Hepatocyte (in vitro differentiated cells): ENCODE results near the gene POFUT2. TPM values are rescaled to one million over a fixed set of nuclear protein-coding genes. Genes with fewer than 3 reads are reported as not detected.

Experiments used
- DNase-seq: peaks from one replicate; pipeline ENCODE4 v3.0.0-alpha.2; 2016; ENCODE audit warnings: low spot score
- H2AFZ ChIP-seq: fragments of 200-600 bp; sonication (generic); 2 replicates; pipeline ENCODE4 v1.6.0; 2016; ENCODE audit warnings: antibody characterized with exemption, mild to moderate bottlenecking
- H3K27ac ChIP-seq: fragments of 200-600 bp; sonication (generic); 2 replicates; pipeline ENCODE4 v1.5.1; 2016; ENCODE audit warnings: mild to moderate bottlenecking
- H3K27me3 ChIP-seq: fragments of 200-600 bp; sonication (generic); 2 replicates; pipeline ENCODE4 v1.6.1; 2016
- H3K36me3 ChIP-seq: fragments of 200-600 bp; sonication (generic); replicated peaks from 2 replicates; pipeline ENCODE4 v1.5.1; 2016; ENCODE audit warnings: low read depth; ENCODE audit not compliant: insufficient read depth
- H3K4me1 ChIP-seq: fragments of 200-600 bp; sonication (generic); 2 replicates; pipeline ENCODE4 v1.5.1; 2016; ENCODE audit warnings: mild to moderate bottlenecking, moderate library complexity; ENCODE audit not compliant: insufficient read depth
- H3K4me2 ChIP-seq: fragments of 200-600 bp; sonication (generic); 2 replicates; pipeline ENCODE4 v1.6.0; 2016
- H3K4me3 ChIP-seq: fragments of 200-600 bp; sonication (generic); 2 replicates; pipeline ENCODE4 v1.5.1; 2016; ENCODE audit warnings: mild to moderate bottlenecking
- H3K79me2 ChIP-seq: fragments of 200-600 bp; sonication (generic); 2 replicates; pipeline ENCODE4 v1.6.0; 2017; ENCODE audit warnings: mild to moderate bottlenecking
- H3K9me2 ChIP-seq: fragments of 200-600 bp; sonication (generic); replicated peaks from 2 replicates; pipeline ENCODE4 v1.6.0; 2017; ENCODE audit warnings: mild to moderate bottlenecking; ENCODE audit not compliant: insufficient read depth
- H3K9me3 ChIP-seq: fragments of 200-600 bp; sonication (generic); 2 replicates; pipeline ENCODE4 v1.5.1; 2016; ENCODE audit warnings: low read depth, mild to moderate bottlenecking
- H4K20me1 ChIP-seq: fragments of 200-600 bp; sonication (generic); 2 replicates; pipeline ENCODE4 v1.6.0; 2016; ENCODE audit warnings: mild to moderate bottlenecking; ENCODE audit not compliant: insufficient read depth, poor library complexity, severe bottlenecking
- CTCF ChIP-seq: fragments of 200-600 bp; sonication (generic); IDR thresholded peaks from 2 replicates; pipeline ENCODE4 v1.5.1; 2016; ENCODE audit warnings: antibody characterized with exemption, mild to moderate bottlenecking; ENCODE audit not compliant: poor library complexity
- EZH2 ChIP-seq: fragments of 200-600 bp; sonication (generic); IDR thresholded peaks from 2 replicates; pipeline ENCODE4 v1.6.1; 2016; ENCODE audit warnings: antibody characterized with exemption, mild to moderate bottlenecking, borderline replicate concordance
- EZH2phosphoT487 ChIP-seq: fragments of 200-600 bp; sonication (generic); IDR thresholded peaks from one replicate; pipeline ENCODE4 v1.6.1; 2018; ENCODE audit warnings: antibody characterized with exemption, mild to moderate bottlenecking, low read depth, moderate library complexity; ENCODE audit not compliant: unreplicated experiment, severe bottlenecking
- WGBS: methylation state at CpG from one replicate; pipeline ENCODE4 v1.1.6; 2016; ENCODE audit warnings: low lambda C conversion rate; ENCODE audit errors: missing lambda C conversion rate; 5-methylcytosine and 5-hydroxymethylcytosine counted together
- polyA plus RNA-seq: library from polyadenylated mRNA; unstranded; fragments of >200 nt; fragmentation: Nextera tagmentation; extraction: Ambion mirVana; gene quantifications from 2 replicates; pipeline ENCODE4 v1.2.1, GENCODE V29; 2016
- total RNA-seq: library from RNA; depleted of rRNA; stranded (reverse); fragments of >200 nt; gene quantifications from 2 replicates; pipeline ENCODE4 v1.2.3, GENCODE V29; 2014

POFUT2 gene
- total and polyA plus RNA-seq, 2 experiments from 2014 or later, result 30.7 to 57.7 TPM

GRCh38 chr21:45269861-45270260 lies 17.8 kb downstream of the POFUT2 start:
- peaks cover 4% of the 10 kb centered on the region for H3K36me3 ChIP-seq
- DNase-seq, result no peak
- no peak overlapping the region for H2AFZ ChIP-seq

DNA sequence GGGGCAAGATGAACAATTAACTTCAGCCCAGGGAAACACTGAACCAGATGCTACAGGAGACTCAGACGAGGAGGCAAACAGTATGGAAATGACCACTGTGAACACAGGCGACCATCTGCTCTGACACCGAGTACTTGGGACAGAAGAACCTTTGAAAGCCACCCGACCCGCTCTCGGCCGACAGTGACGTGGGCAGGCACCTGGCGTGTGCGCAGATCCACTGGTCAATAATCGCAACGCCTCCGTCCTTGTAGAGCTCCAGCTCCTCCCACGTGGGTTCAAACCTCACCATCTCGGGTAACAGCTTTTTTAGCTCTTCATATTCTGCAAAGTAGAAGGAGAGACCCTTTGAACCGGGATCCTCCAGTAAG lies 20.3 kb downstream of the POFUT2 start:
- Histone ChIP-seq H3K4me3 (no peak overlapping the region), H3K79me2 (peaks cover 13% of the 10 kb centered on the region), H3K4me1 (no peaks in the 10 kb centered on the region), H3K27ac (no peak overlapping the region), H3K4me2 (no peak overlapping the region), H3K9me3 (peaks cover 5% of the 10 kb centered on the region), H3K36me3 (peaks cover 4% of the 10 kb centered on the region), H3K9me2 (no peaks in the 10 kb centered on the region), H4K20me1 (no peaks in the 10 kb centered on the region), H3K27me3 (no peaks in the 10 kb centered on the region), H2AFZ (no peak overlapping the region)
- DNase-seq, result no peak
- no peak for TF ChIP-seq EZH2
- no peak for TF ChIP-seq EZH2phosphoT487
- no peak for TF ChIP-seq CTCF
- 97% methylated on average over 16 of the region's 16 CpGs for whole genome bisulfite sequencing

More at GRCh38 chr21:45269861-45270260, 17.8 kb downstream of the POFUT2 start:
- Histone ChIP-seq H3K4me2 (no peak overlapping the region), H3K9me2 (no peaks in the 10 kb centered on the region), H3K4me3 (no peak overlapping the region), H3K9me3 (peaks cover 5% of the 10 kb centered on the region), H3K4me1 (no peaks in the 10 kb centered on the region), H3K79me2 (peaks cover 37% of the 10 kb centered on the region), H3K27me3 (no peaks in the 10 kb centered on the region), H3K27ac (no peak overlapping the region), H4K20me1 (no peaks in the 10 kb centered on the region)
- WGBS, result 98% methylated on average over 13 of the region's 13 CpGs
- no peak for TF ChIP-seq CTCF
- no peak for TF ChIP-seq EZH2
- no peak for TF ChIP-seq EZH2phosphoT487

DNA sequence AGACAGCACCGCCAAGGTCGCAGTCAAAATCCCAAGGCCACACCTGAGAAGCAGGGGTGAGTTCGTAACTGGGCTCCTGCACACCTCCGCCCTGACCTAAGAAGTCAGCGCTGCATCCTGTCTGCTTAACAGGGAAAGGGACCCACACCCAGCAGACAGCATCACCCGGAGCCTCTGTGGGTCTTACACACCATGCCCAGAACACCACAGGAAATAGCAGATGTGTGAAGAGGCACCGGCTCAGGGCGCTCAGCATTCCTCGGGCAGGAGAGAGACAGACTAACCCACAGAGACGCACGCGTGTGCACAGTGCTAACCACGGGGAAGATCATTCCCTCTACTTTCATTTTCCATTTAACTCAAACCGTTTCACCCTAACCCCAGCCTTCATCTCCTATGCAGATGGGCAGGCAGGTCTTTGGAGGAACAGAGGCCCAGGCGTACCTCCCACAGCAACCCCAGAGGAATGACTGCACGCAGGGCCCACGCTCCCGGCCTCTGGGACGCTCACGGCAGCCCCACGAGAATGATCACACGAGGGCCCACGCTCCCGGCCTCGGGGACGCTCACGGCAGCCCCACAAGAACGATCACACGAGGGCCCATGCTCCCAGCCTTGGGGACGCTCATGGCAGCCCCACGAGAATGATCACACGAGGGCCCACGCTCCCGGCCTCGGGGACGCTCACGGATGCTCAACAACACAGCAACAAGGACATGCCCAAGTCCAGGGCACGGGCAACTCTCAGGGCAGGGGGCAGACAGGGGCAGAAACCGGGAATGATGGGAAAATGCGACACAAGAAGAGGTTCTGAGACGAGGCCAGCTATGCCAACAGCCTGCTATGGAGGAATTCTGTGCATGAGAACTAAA lies 20.9 kb downstream of the POFUT2 start:
- no peak for TF ChIP-seq EZH2
- no peak for TF ChIP-seq CTCF
- no peak for TF ChIP-seq EZH2phosphoT487
- Histone ChIP-seq H2AFZ (no peak overlapping the region), H3K79me2 (peaks cover 7% of the 10 kb centered on the region), H3K9me3 (peaks cover 1% of the 10 kb centered on the region), H3K4me3 (no peak overlapping the region), H3K4me1 (no peaks in the 10 kb centered on the region), H3K27ac (no peak overlapping the region), H3K27me3 (no peaks in the 10 kb centered on the region), H3K36me3 (peaks cover 4% of the 10 kb centered on the region), H3K9me2 (no peaks in the 10 kb centered on the region), H4K20me1 (no peaks in the 10 kb centered on the region), H3K4me2 (no peak overlapping the region)
- WGBS, result 97% methylated on average over 40 of the region's 41 CpGs
- no peak for DNase-seq
